ENCODE results near the gene ITIH2. TPM values are rescaled to one million over a fixed set of nuclear protein-coding genes. Genes with fewer than 3 reads are reported as not detected.

The ITIH2 gene
- total RNA-seq, 2 experiments from 2014 or later: not detected

- H3K27me3 Mint-ChIP-seq: no peaks in the 10 kb centered on the region
- H3K4me3 Mint-ChIP-seq: no peak overlapping the region
- peaks cover 57% of the 10 kb centered on the region for H3K36me3 Mint-ChIP-seq (ENCODE audit: low read depth)
- ChIA-PET POLR2A (interaction anchor here (0.6 to 1.3 kb wide), 2 partner anchors 8 to 10 kb away, joined by 3 to 5 read pairs; partner anchors contain the start of genes ATP5F1C and KIN), CTCF (interaction anchor here (1.0 to 1.5 kb wide), 2 partner anchors 8 to 10 kb away, joined by 3 to 7 read pairs; partner anchors contain the start of genes ATP5F1C and KIN)
- peaks cover 33% of the 10 kb centered on the region for H3K4me1 Mint-ChIP-seq
- no peak for DNase-seq
- no peak overlapping the region for H3K27ac Mint-ChIP-seq
- H3K9me3 Mint-ChIP-seq: no peaks in the 10 kb centered on the region
Measured at GRCh38 chr10:7797582-7797981, 94.5 kb downstream of the ITIH2 start.

Other genes with a start within 250 kb of the ITIH2 start
- gene ITIH5, start 36.4 kb upstream of the ITIH2 start, total RNA-seq: not detected
- gene KIN, start 84.7 kb downstream of the ITIH2 start, total RNA-seq: 10 to 100 TPM; 12.9 to 14.8 TPM
- 100 to 1,000 TPM; 256 to 286 TPM for gene ATP5F1C, start 84.9 kb downstream of the ITIH2 start, total RNA-seq
- 10 to 100 TPM; 13.9 to 16.4 TPM for gene TAF3, start 115.2 kb downstream of the ITIH2 start, total RNA-seq

Measured in activated CD4-positive, alpha-beta T cell treated with anti-CD3 and anti-CD28 coated beads, Interleukin-2, amount 10 ng/mL, durations not matched to agents 7 days and 5 days (primary cell).